Measurements from ENCODE around the gene NCKAP5.

The NCKAP5 gene

GRCh38 chr2:132665401-132666140, 902.7 kb downstream of the NCKAP5 start:
- DNase-seq (ENCODE audit: low read depth): no peak

- DNase-seq (ENCODE audit: low read depth): no peak
Measured at GRCh38 chr2:132664096-132664495, 904.2 kb downstream of the NCKAP5 start.

- peak; percentile 6 for DNase-seq (ENCODE audit: low read depth)
Measured at GRCh38 chr2:132662732-132663131, 905.5 kb downstream of the NCKAP5 start.

GRCh38 chr2:132659331-132659730, 908.9 kb downstream of the NCKAP5 start:
- no peak for DNase-seq (ENCODE audit: low read depth)

- DNase-seq (ENCODE audit: low read depth): no peak
Measured at GRCh38 chr2:132656266-132656975, 911.8 kb downstream of the NCKAP5 start.

GRCh38 chr2:132654968-132655367, 913.3 kb downstream of the NCKAP5 start:
- DNase-seq (ENCODE audit: low read depth): no peak

- DNase-seq (ENCODE audit: low read depth): no peak
Measured at GRCh38 chr2:132654335-132654734, 913.9 kb downstream of the NCKAP5 start.

GRCh38 chr2:132652474-132652873, 915.8 kb downstream of the NCKAP5 start:
- no peak for DNase-seq (ENCODE audit: low read depth)

GRCh38 chr2:132651115-132652045, 916.9 kb downstream of the NCKAP5 start:
- peak; percentile 34 for DNase-seq (ENCODE audit: low read depth)

GRCh38 chr2:132646540-132647108, 921.6 kb downstream of the NCKAP5 start:
- no peak for DNase-seq (ENCODE audit: low read depth)

GRCh38 chr2:132645722-132646539, 922.3 kb downstream of the NCKAP5 start:
- DNase-seq (ENCODE audit: low read depth): no peak

- DNase-seq (ENCODE audit: low read depth): no peak
Measured at GRCh38 chr2:132645176-132645575, 923.1 kb downstream of the NCKAP5 start.

GRCh38 chr2:132642415-132642814, 925.8 kb downstream of the NCKAP5 start:
- DNase-seq (ENCODE audit: low read depth): no peak

GRCh38 chr2:132641819-132642218, 926.4 kb downstream of the NCKAP5 start:
- DNase-seq (ENCODE audit: low read depth): no peak

- DNase-seq (ENCODE audit: low read depth): no peak
Measured at GRCh38 chr2:132640116-132640515, 928.1 kb downstream of the NCKAP5 start.

- DNase-seq (ENCODE audit: low read depth): no peak
Measured at GRCh38 chr2:132638313-132639040, 929.8 kb downstream of the NCKAP5 start.

GRCh38 chr2:132636346-132636745, 931.9 kb downstream of the NCKAP5 start:
- no peak for DNase-seq (ENCODE audit: low read depth)

- DNase-seq (ENCODE audit: low read depth): no peak
Measured at GRCh38 chr2:132633635-132634034, 934.6 kb downstream of the NCKAP5 start.

- peak; percentile 5 for DNase-seq (ENCODE audit: low read depth)
Measured at GRCh38 chr2:132632000-132632649, 936.1 kb downstream of the NCKAP5 start.

GRCh38 chr2:132627536-132627935, 940.7 kb downstream of the NCKAP5 start:
- DNase-seq (ENCODE audit: low read depth): no peak

Data from fibroblast of gingiva (primary cell).